ENCODE measurements around the gene CBL. TPM values are rescaled to one million over a fixed set of nuclear protein-coding genes. Genes with fewer than 3 reads are reported as not detected.

CBL gene
- total RNA-seq, 1 donor from 2014 or later = 40.5 TPM

GRCh38 chr11:119319700-119320239 is 113.6 kb downstream of the CBL start:
- Mint-ChIP-seq H3K4me1 (ENCODE audit: low read depth, unreplicated experiment) (peaks cover 8% of the 10 kb centered on the region), H3K27me3 (ENCODE audit: unreplicated experiment) (peaks cover 2% of the 10 kb centered on the region), H3K4me3 (ENCODE audit: unreplicated experiment) (peak overlapping the region; percentile 47), H3K9me3 (ENCODE audit: unreplicated experiment) (no peaks in the 10 kb centered on the region), H3K27ac (ENCODE audit: unreplicated experiment) (no peak overlapping the region), H3K36me3 (ENCODE audit: unreplicated experiment) (no peaks in the 10 kb centered on the region)
- no peak for TF ChIP-seq CTCF (IDR thresholded peaks at IDR 0.05; ENCODE audit: partially characterized antibody, unreplicated experiment)
- DNase-seq = no peak

GRCh38 chr11:119320240-119320775 is 114.2 kb downstream of the CBL start:
- Mint-ChIP-seq H3K27me3 (ENCODE audit: unreplicated experiment) (peaks cover 2% of the 10 kb centered on the region), H3K36me3 (ENCODE audit: unreplicated experiment) (no peaks in the 10 kb centered on the region), H3K4me3 (ENCODE audit: unreplicated experiment) (peak overlapping the region; percentile 46), H3K4me1 (ENCODE audit: low read depth, unreplicated experiment) (peaks cover 8% of the 10 kb centered on the region), H3K9me3 (ENCODE audit: unreplicated experiment) (peaks cover 1% of the 10 kb centered on the region), H3K27ac (ENCODE audit: unreplicated experiment) (no peak overlapping the region)
- TF ChIP-seq CTCF (IDR thresholded peaks at IDR 0.05; ENCODE audit: partially characterized antibody, unreplicated experiment) = no peak
- peak; percentile 54 for DNase-seq

GRCh38 chr11:119320776-119321524 is 114.8 kb downstream of the CBL start:
- Mint-ChIP-seq H3K4me1 (ENCODE audit: low read depth, unreplicated experiment) (peaks cover 8% of the 10 kb centered on the region), H3K4me3 (ENCODE audit: unreplicated experiment) (peak overlapping the region; percentile 83), H3K27me3 (ENCODE audit: unreplicated experiment) (peaks cover 2% of the 10 kb centered on the region), H3K36me3 (ENCODE audit: unreplicated experiment) (no peaks in the 10 kb centered on the region), H3K9me3 (ENCODE audit: unreplicated experiment) (peaks cover 1% of the 10 kb centered on the region), H3K27ac (ENCODE audit: unreplicated experiment) (no peak overlapping the region)
- peak; percentile 66 for DNase-seq
- no peak for TF ChIP-seq CTCF (IDR thresholded peaks at IDR 0.05; ENCODE audit: partially characterized antibody, unreplicated experiment)

- Mint-ChIP-seq H3K4me3 (ENCODE audit: unreplicated experiment) (no peak overlapping the region), H3K27ac (ENCODE audit: unreplicated experiment) (no peak overlapping the region), H3K27me3 (ENCODE audit: unreplicated experiment) (peaks cover 2% of the 10 kb centered on the region), H3K4me1 (ENCODE audit: low read depth, unreplicated experiment) (peaks cover 8% of the 10 kb centered on the region), H3K9me3 (ENCODE audit: unreplicated experiment) (peaks cover 1% of the 10 kb centered on the region), H3K36me3 (ENCODE audit: unreplicated experiment) (no peaks in the 10 kb centered on the region)
- TF ChIP-seq CTCF (IDR thresholded peaks at IDR 0.05; ENCODE audit: partially characterized antibody, unreplicated experiment) = no peak
- DNase-seq = no peak
These were observed 116.2 kb downstream of the CBL start for GRCh38 chr11:119322360-119322739.

Data from glutamatergic neuron (in vitro differentiated cells).